Nephron progenitor cell (in vitro differentiated cells): ENCODE measurements around the gene ATP1A4.
"Not testable (repeated sequence)": the region's sequence is repeated elsewhere in the genome, so short reads cannot be mapped to it uniquely, and the experiment has no call there.

Experiments used
- DNase-seq: peaks from one replicate; pipeline ENCODE4 v3.0.0; 2021
- H3K27ac Mint-ChIP-seq: 2 replicates; pipeline ENCODE4 v1.8.0; 2021; ENCODE audit warnings: mild to moderate bottlenecking, moderate library complexity, mixed read lengths
- H3K27me3 Mint-ChIP-seq: 2 replicates; pipeline ENCODE4 v1.8.0; 2021; ENCODE audit warnings: mild to moderate bottlenecking, low read depth, mixed read lengths; ENCODE audit not compliant: poor library complexity
- H3K36me3 Mint-ChIP-seq: 2 replicates; pipeline ENCODE4 v1.8.0; 2021; ENCODE audit warnings: low read depth, mixed read lengths
- H3K4me1 Mint-ChIP-seq: 2 replicates; pipeline ENCODE4 v1.8.0; 2021; ENCODE audit warnings: mixed read lengths
- H3K4me3 Mint-ChIP-seq: 2 replicates; pipeline ENCODE4 v1.8.0; 2021; ENCODE audit warnings: mild to moderate bottlenecking, moderate library complexity, mixed read lengths
- H3K9me3 Mint-ChIP-seq: 2 replicates; pipeline ENCODE4 v1.8.0; 2021; ENCODE audit warnings: mild to moderate bottlenecking, moderate library complexity, mixed read lengths
- TF ChIP-seq, protein P1 (sequence below): fragments of 200-600 bp; sonication (generic); IDR thresholded peaks from 2 replicates; pipeline ENCODE4 v1.5.0; 2021; ENCODE audit warnings: antibody characterized with exemption

The ATP1A4 gene

DNA sequence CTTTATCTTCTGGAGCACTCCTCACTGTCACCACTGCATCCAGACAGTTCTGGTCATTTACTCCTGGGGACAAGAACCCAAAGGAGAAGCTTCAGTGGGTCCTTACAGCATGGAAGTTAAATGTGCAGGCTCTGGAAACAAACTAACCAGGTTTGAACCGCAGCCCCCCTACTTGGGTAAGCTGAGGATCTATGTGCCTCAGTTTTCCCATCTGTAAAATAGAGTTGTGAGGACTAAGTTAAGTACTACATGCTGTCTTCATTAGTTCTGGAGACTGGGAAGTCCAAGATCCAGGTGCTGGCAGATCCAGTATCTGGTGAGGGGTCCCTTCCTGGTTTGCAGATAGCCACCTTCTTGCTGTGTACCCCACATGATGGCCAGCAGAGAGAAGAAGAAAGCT, 43.9 kb upstream of the ATP1A4 start:
- DNase-seq, result no peak
- Mint-ChIP-seq H3K27me3 (peaks cover 16% of the 10 kb centered on the region), H3K4me1 (peaks cover 80% of the 10 kb centered on the region), H3K9me3 (no peaks in the 10 kb centered on the region), H3K27ac (no peak overlapping the region), H3K4me3 (no peak overlapping the region), H3K36me3 (no peaks in the 10 kb centered on the region)
- TF ChIP-seq, protein P1, sequence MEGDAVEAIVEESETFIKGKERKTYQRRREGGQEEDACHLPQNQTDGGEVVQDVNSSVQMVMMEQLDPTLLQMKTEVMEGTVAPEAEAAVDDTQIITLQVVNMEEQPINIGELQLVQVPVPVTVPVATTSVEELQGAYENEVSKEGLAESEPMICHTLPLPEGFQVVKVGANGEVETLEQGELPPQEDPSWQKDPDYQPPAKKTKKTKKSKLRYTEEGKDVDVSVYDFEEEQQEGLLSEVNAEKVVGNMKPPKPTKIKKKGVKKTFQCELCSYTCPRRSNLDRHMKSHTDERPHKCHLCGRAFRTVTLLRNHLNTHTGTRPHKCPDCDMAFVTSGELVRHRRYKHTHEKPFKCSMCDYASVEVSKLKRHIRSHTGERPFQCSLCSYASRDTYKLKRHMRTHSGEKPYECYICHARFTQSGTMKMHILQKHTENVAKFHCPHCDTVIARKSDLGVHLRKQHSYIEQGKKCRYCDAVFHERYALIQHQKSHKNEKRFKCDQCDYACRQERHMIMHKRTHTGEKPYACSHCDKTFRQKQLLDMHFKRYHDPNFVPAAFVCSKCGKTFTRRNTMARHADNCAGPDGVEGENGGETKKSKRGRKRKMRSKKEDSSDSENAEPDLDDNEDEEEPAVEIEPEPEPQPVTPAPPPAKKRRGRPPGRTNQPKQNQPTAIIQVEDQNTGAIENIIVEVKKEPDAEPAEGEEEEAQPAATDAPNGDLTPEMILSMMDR, result no peak

DNA sequence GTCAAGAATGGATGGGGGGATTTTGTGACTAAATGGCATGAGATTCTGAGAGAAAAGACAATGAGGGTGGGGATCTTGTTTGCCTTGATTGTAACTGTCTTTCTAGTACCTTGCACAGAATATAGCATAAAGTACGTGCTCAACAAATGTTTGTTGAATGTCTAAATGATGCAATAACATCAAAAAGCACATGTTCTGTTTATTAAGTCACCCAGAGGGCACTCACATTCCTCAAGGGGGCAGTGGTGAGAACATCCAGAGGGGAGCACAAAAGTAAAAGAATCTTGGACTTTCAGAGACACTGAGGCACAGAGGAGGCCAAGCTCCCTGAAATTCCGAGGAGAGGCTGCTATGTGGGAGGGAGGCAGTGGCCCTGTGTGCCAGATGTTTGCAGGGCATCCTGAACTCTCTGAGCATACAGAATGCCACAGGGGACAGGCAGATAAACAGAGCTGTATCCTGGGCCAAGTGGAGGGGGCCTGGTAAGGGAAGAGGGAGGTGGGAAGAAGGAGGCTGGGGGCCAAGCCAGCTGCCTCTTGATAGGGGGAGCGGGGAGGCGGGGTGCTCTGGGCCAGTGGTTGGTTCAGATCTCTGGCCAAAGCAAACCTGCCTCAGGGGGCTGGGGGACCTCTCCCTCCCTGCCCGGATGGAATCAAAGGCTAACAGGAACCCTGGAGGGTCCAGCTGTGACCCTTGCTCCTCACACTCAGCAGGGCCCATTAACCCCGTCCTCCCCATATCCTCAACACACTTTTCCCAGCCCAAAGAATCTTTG, 42.3 kb upstream of the ATP1A4 start:
- TF ChIP-seq, protein P1, result peak; percentile 42
- peak; percentile 41 for DNase-seq
- no peaks in the 10 kb centered on the region for H3K9me3 Mint-ChIP-seq
- H3K27ac Mint-ChIP-seq, result peak overlapping the region; percentile 77
- H3K36me3 Mint-ChIP-seq, result no peaks in the 10 kb centered on the region
- peaks cover 14% of the 10 kb centered on the region for H3K27me3 Mint-ChIP-seq
- peak overlapping the region; percentile 34 for H3K4me3 Mint-ChIP-seq
- peaks cover 80% of the 10 kb centered on the region for H3K4me1 Mint-ChIP-seq

- no peak overlapping the region for H3K4me3 Mint-ChIP-seq
These were observed 41.7 kb upstream of the ATP1A4 start for GRCh38 chr1:160109686-160110085.

DNA sequence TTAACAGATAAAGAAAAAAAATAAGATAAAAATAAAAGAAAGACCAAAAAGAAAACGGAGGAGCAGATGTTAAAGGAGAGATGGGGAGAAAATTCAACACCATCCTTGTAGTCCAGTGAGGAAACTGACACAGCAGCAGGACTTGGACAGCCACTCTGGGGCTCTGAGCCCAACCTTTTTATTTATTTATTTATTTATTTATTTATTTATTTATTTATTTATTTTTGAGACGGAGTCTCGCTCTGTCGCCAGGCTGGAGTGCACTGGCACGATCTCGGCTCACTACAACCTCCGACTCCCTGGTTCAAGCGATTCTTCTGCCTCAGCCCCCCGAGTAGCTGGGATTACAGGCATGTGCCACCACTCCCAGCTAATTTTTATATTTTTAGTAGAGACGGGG, 39.9 kb upstream of the ATP1A4 start:
- peaks cover 11% of the 10 kb centered on the region for H3K27me3 Mint-ChIP-seq
- not testable (repeated sequence) for H3K4me3 Mint-ChIP-seq, H3K9me3 Mint-ChIP-seq, H3K27ac Mint-ChIP-seq, H3K36me3 Mint-ChIP-seq, DNase-seq
- peaks cover 85% of the 10 kb centered on the region for H3K4me1 Mint-ChIP-seq

More at GRCh38 chr1:160109686-160110085, 41.7 kb upstream of the ATP1A4 start:
- no peaks in the 10 kb centered on the region for H3K36me3 Mint-ChIP-seq
- H3K27me3 Mint-ChIP-seq, result peaks cover 14% of the 10 kb centered on the region
- H3K4me1 Mint-ChIP-seq, result peaks cover 79% of the 10 kb centered on the region
- TF ChIP-seq, protein P1, result no peak
- DNase-seq, result no peak
- H3K9me3 Mint-ChIP-seq, result no peaks in the 10 kb centered on the region
- peak overlapping the region; percentile 77 for H3K27ac Mint-ChIP-seq

GRCh38 chr1:160112357-160112756, 39.0 kb upstream of the ATP1A4 start:
- peak overlapping the region; percentile 5 for H3K4me3 Mint-ChIP-seq
- TF ChIP-seq, protein P1, result no peak
- no peaks in the 10 kb centered on the region for H3K36me3 Mint-ChIP-seq
- H3K27me3 Mint-ChIP-seq, result peaks cover 14% of the 10 kb centered on the region
- peaks cover 85% of the 10 kb centered on the region for H3K4me1 Mint-ChIP-seq
- no peak for DNase-seq
- H3K27ac Mint-ChIP-seq, result no peak overlapping the region
- H3K9me3 Mint-ChIP-seq, result no peaks in the 10 kb centered on the region

GRCh38 chr1:160113407-160113806, 38.0 kb upstream of the ATP1A4 start:
- H3K27me3 Mint-ChIP-seq, result peaks cover 17% of the 10 kb centered on the region
- no peaks in the 10 kb centered on the region for H3K36me3 Mint-ChIP-seq
- no peak overlapping the region for H3K4me3 Mint-ChIP-seq
- no peak overlapping the region for H3K27ac Mint-ChIP-seq
- H3K4me1 Mint-ChIP-seq, result peaks cover 90% of the 10 kb centered on the region
- no peaks in the 10 kb centered on the region for H3K9me3 Mint-ChIP-seq
- TF ChIP-seq, protein P1, result no peak
- no peak for DNase-seq
